IMR-90 (cell line): Measurements from ENCODE around the gene PNMA8B.

Experiments
- MAFK ChIP-seq: IDR thresholded peaks from 2 replicates; pipeline ENCODE4 v1.6.1; 2012; ENCODE audit warnings: low read depth, low read length, improper control_type of control experiment
- MXI1 ChIP-seq: IDR thresholded peaks from 2 replicates; pipeline ENCODE4 v1.6.1; 2012; ENCODE audit warnings: low read depth, mild to moderate bottlenecking, low read length, moderate library complexity, borderline replicate concordance
- POLR2A ChIP-seq: IDR thresholded peaks from 2 replicates; pipeline ENCODE4 v1.6.1; 2012; ENCODE audit warnings: mild to moderate bottlenecking, low read depth, low read length
- RFX5 ChIP-seq: IDR thresholded peaks from 2 replicates; pipeline ENCODE4 v1.8.0; 2012; ENCODE audit warnings: low read depth, mild to moderate bottlenecking, low read length, moderate library complexity
- TF ChIP-seq, protein P1 (sequence below): fragments of 150-350 bp; IDR thresholded peaks from 2 replicates; pipeline ENCODE4 v1.6.1; 2017; ENCODE audit warnings: mild to moderate bottlenecking, antibody characterized with exemption, low read length, low read depth
- TF ChIP-seq, protein P2 (sequence below): conservative IDR thresholded peaks from 2 replicates; pipeline ENCODE4 v1.5.1; 2012; ENCODE audit warnings: mild to moderate bottlenecking, low read depth, low read length, improper control_type of control experiment

DNA sequence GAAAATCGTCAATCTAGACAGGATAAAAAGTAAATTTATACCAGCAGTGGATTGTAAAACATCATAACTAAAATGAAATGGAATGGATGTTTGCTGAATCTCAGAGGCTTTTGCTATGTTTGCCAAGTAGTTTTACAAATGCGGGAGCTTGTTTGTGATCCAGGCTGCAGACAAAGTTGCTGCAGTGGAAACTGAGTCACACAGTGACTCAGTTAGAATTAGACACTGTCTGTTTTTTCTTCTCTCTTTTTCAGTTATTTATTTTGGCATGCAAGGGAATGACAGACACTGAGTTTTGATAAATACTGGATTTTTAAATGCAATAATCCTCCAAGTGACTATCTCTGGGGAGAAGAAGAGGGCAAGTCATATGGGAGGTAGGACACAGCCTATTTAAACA is 19.7 kb downstream of the PNMA8B start:
- TF ChIP-seq MXI1 (no peak), RFX5 (no peak), POLR2A (no peak), MAFK (no peak)
- TF ChIP-seq, protein P1, sequence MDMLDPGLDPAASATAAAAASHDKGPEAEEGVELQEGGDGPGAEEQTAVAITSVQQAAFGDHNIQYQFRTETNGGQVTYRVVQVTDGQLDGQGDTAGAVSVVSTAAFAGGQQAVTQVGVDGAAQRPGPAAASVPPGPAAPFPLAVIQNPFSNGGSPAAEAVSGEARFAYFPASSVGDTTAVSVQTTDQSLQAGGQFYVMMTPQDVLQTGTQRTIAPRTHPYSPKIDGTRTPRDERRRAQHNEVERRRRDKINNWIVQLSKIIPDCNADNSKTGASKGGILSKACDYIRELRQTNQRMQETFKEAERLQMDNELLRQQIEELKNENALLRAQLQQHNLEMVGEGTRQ = no peak
- TF ChIP-seq, protein P2, sequence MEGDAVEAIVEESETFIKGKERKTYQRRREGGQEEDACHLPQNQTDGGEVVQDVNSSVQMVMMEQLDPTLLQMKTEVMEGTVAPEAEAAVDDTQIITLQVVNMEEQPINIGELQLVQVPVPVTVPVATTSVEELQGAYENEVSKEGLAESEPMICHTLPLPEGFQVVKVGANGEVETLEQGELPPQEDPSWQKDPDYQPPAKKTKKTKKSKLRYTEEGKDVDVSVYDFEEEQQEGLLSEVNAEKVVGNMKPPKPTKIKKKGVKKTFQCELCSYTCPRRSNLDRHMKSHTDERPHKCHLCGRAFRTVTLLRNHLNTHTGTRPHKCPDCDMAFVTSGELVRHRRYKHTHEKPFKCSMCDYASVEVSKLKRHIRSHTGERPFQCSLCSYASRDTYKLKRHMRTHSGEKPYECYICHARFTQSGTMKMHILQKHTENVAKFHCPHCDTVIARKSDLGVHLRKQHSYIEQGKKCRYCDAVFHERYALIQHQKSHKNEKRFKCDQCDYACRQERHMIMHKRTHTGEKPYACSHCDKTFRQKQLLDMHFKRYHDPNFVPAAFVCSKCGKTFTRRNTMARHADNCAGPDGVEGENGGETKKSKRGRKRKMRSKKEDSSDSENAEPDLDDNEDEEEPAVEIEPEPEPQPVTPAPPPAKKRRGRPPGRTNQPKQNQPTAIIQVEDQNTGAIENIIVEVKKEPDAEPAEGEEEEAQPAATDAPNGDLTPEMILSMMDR = no peak
